Kidney (tissue), 14 donors: Measurements from ENCODE around the gene SLC35A4. TPM values are rescaled to one million over a fixed set of nuclear protein-coding genes. Genes with fewer than 3 reads are reported as not detected.

ENCODE experiments used
- DNase-seq, 5 donors: peaks; one replicate each; pipeline ENCODE4 v3.0.0-alpha.2; 2013 to 2020
- FAIRE-seq: peaks from 2 replicates; lab custom pipeline; 2012; peaks lifted over from hg19 to GRCh38; lab: Jason Lieb, UNC
- H3K27ac ChIP-seq, 2 donors: one replicate each; pipeline ENCODE4 v1.7.0; 2013; ENCODE audit warnings: low read depth in 2 of 2, low read length in 2 of 2, inconsistent platforms in 1 of 2
- H3K27me3 ChIP-seq: one replicate; pipeline ENCODE4 v1.7.1; 2013; ENCODE audit warnings: low read length, inconsistent platforms; ENCODE audit not compliant: control insufficient read depth, insufficient read depth
- H3K36me3 ChIP-seq, 3 donors: one replicate each; pipeline versions ENCODE4 v1.7.0 to v1.7.1; 2013; ENCODE audit warnings: low read length in 3 of 3, control low read depth in 1 of 3, inconsistent platforms in 1 of 3; ENCODE audit not compliant: insufficient read depth in 3 of 3, control insufficient read depth in 2 of 3
- H3K4me1 ChIP-seq, 3 donors: one replicate each; pipeline versions ENCODE4 v1.7.0 to v1.7.1; 2013; ENCODE audit warnings: low read length in 3 of 3, inconsistent platforms in 1 of 3, low read depth in 1 of 3; ENCODE audit not compliant: control insufficient read depth in 2 of 3, insufficient read depth in 2 of 3
- H3K4me3 ChIP-seq, 3 donors: one replicate each; pipeline versions ENCODE4 v1.7.0 to v1.8.1; 2013; ENCODE audit warnings: low read length in 3 of 3, control low read depth in 1 of 3, inconsistent platforms in 1 of 3
- H3K9ac ChIP-seq, 3 donors: one replicate each; pipeline versions ENCODE4 v1.7.0 to v1.7.1; 2013; ENCODE audit warnings: low read length in 3 of 3, control low read depth in 1 of 3, inconsistent platforms in 1 of 3
- H3K9me3 ChIP-seq, 3 donors: one replicate each; pipeline versions ENCODE4 v1.7.0 to v1.7.1; 2013; ENCODE audit warnings: low read length in 3 of 3, control low read depth in 1 of 3, inconsistent platforms in 1 of 3; ENCODE audit not compliant: control insufficient read depth in 2 of 3, insufficient read depth in 1 of 3
- CTCF ChIP-seq: IDR thresholded peaks from 3 replicates; pipeline ENCODE4 v1.5.1; 2012; ENCODE audit warnings: mild to moderate bottlenecking, moderate library complexity, borderline replicate concordance; ENCODE audit not compliant: insufficient read depth; ENCODE audit errors: extremely low read depth
- intact Hi-C: fragments of 100-400 bp; cut with DNase I; formaldehyde crosslinking; loops from one replicate; pipeline ENCODE4 v1.11.1; 2022
- polyA plus RNA-seq: library from polyadenylated mRNA; stranded (reverse); fragments of 350-450 nt; fragmentation: Illumina TruSeq; extraction: RNeasy Lipid Tissue Mini Kit (QIAGEN cat#74804); gene quantifications from one replicate; pipeline ENCODE4 v1.2.3, GENCODE V29; 2014; ENCODE audit warnings: low read depth, low replicate concordance; ENCODE audit not compliant: insufficient read depth
- total RNA-seq: library from RNA; stranded (reverse); fragmentation: NEBNext Ultra II Directional; extraction: Animal tissue kit (Norgen Biotek cat#: 25700); gene quantifications from one replicate; pipeline ENCODE4 v1.2.1, GENCODE V29; 2021
- donor health status: control.
- donor health status: control.
- donor health status: control.
- donor health status: control.
- donor health status: control.
- donor health status: DM: yes; HTN: yes; CAD: no.
- donor health status: Normal renal cell carcinoma (clear cell type).

Gene SLC35A4
- total and polyA plus RNA-seq, 2 donors from 2014 or later: 71.2 to 89.9 TPM

GRCh38 chr5:140567136-140567818 is 2.6 kb downstream of the SLC35A4 start:
- H3K9ac ChIP-seq: no peak overlapping the region
- no peak for FAIRE-seq
- no peaks in the 10 kb centered on the region for H3K27me3 ChIP-seq
- peaks cover 0 to 34% (median 17%) of the 10 kb centered on the region in 3 donors for H3K4me1 ChIP-seq
- no peak overlapping the region for H3K4me3 ChIP-seq
- no peaks in the 10 kb centered on the region for H3K9me3 ChIP-seq
- no peak overlapping the region for H3K27ac ChIP-seq
- no peak for TF ChIP-seq CTCF
- intact Hi-C loops: no loop called here
- H3K36me3 ChIP-seq: peaks cover 0 to 19% (median 13%) of the 10 kb centered on the region in 3 donors
- peak in 1 of 5 donors; percentile 75 for DNase-seq

- Histone ChIP-seq H3K27me3 (no peaks in the 10 kb centered on the region), H3K9me3 (no peaks in the 10 kb centered on the region), H3K27ac (no peak overlapping the region), H3K4me1 (peaks cover 0 to 34% (median 17%) of the 10 kb centered on the region in 3 donors), H3K36me3 (peaks cover 0 to 19% (median 13%) of the 10 kb centered on the region in 3 donors), H3K9ac (no peak overlapping the region), H3K4me3 (no peak overlapping the region)
- TF ChIP-seq CTCF: no peak
- intact Hi-C loops: no loop called here
- DNase-seq: peak in 1 of 5 donors; percentile 52
- FAIRE-seq: no peak
Observed at GRCh38 chr5:140567871-140568270, 3.2 kb downstream of the SLC35A4 start.

- intact Hi-C loops: no loop called here
- Histone ChIP-seq H3K4me3 (no peak overlapping the region), H3K27ac (peak overlapping the region in 1 of 2 donors; percentile 11), H3K27me3 (no peaks in the 10 kb centered on the region), H3K9ac (no peak overlapping the region), H3K4me1 (peaks cover 0 to 30% (median 13%) of the 10 kb centered on the region in 3 donors), H3K36me3 (peaks cover 0 to 19% (median 13%) of the 10 kb centered on the region in 3 donors), H3K9me3 (no peaks in the 10 kb centered on the region)
- no peak for TF ChIP-seq CTCF
- FAIRE-seq (no peak), DNase-seq (peak in 1 of 5 donors; percentile 49)
Observed at GRCh38 chr5:140568443-140569063, 3.9 kb downstream of the SLC35A4 start.
